CD4-positive, alpha-beta T cell (primary cell): ENCODE measurements around the gene NCKAP1. TPM values are rescaled to one million over a fixed set of nuclear protein-coding genes. Genes with fewer than 3 reads are reported as not detected.

ENCODE experiments used
- ATAC-seq: fragments of 200-7000 bp; cut with Tn5 transposase; one replicate; pipeline ENCODE4 v1.10.0; 2022; ENCODE audit warnings: mild to moderate bottlenecking; ENCODE audit not compliant: poor library complexity
- CTCF ChIA-PET: fragments of 350-600 bp; sonication (Branson Sonifier 250); formaldehyde crosslinking; loops from one replicate; lab custom pipeline; 2021; ENCODE audit warnings: antibody characterized with exemption, inconsistent platforms; lab: Charles Lee
- POLR2A ChIA-PET: fragments of 350-600 bp; sonication (Branson Sonifier 250); formaldehyde crosslinking; loops from one replicate; lab custom pipeline; 2021; ENCODE audit warnings: antibody characterized with exemption, inconsistent platforms; lab: Charles Lee
- DNase-seq, 14 experiments: peaks; one replicate each; pipeline ENCODE4 v3.0.0-alpha.2; 2013 to 2020; ENCODE audit warnings: mixed read lengths in 2 of 14
- H3K27ac ChIP-seq, 2 donors: one replicate each; pipeline versions ENCODE4 v1.5.1 to v1.7.0; 2013; ENCODE audit warnings: low read length in 2 of 2, low read depth in 1 of 2, mild to moderate bottlenecking in 1 of 2
- H3K27me3 ChIP-seq, 2 experiments: 1 replicate in 1 of 2; 2 replicates in 1 of 2; pipeline versions ENCODE4 v1.6.1 to v1.7.0; 2013; ENCODE audit warnings: low read length in 2 of 2, control low read depth in 1 of 2, mild to moderate bottlenecking in 1 of 2, moderate library complexity in 1 of 2; ENCODE audit not compliant: insufficient read depth in 2 of 2, control insufficient read depth in 1 of 2
- H3K36me3 ChIP-seq: one replicate; pipeline ENCODE4 v1.6.1; 2013; ENCODE audit warnings: low read length, control low read depth; ENCODE audit not compliant: insufficient read depth
- H3K4me1 ChIP-seq: one replicate; pipeline ENCODE4 v1.6.1; 2013; ENCODE audit warnings: low read length, control low read depth; ENCODE audit not compliant: insufficient read depth
- H3K4me3 ChIP-seq: one replicate; pipeline ENCODE4 v1.5.1; 2013; ENCODE audit warnings: mild to moderate bottlenecking, low read length, moderate library complexity
- H3K9me3 ChIP-seq, 2 experiments: 1 replicate in 1 of 2; 2 replicates in 1 of 2; pipeline versions ENCODE4 v1.6.1 to v1.7.0; 2013; ENCODE audit warnings: low read length in 2 of 2, mild to moderate bottlenecking in 2 of 2, control low read depth in 1 of 2, moderate library complexity in 1 of 2; ENCODE audit not compliant: control insufficient read depth in 1 of 2, insufficient read depth in 1 of 2
- H3K27ac Mint-ChIP-seq: one replicate; pipeline ENCODE4 v1.8.0; 2020; ENCODE audit warnings: mixed read lengths
- H3K27me3 Mint-ChIP-seq: one replicate; pipeline ENCODE4 v1.8.0; 2021; ENCODE audit warnings: mixed read lengths
- H3K36me3 Mint-ChIP-seq: one replicate; pipeline ENCODE4 v1.8.0; 2021; ENCODE audit warnings: low read depth, mixed read lengths
- H3K4me1 Mint-ChIP-seq: one replicate; pipeline ENCODE4 v1.8.0; 2021; ENCODE audit warnings: low read depth, mixed read lengths
- H3K4me3 Mint-ChIP-seq: one replicate; pipeline ENCODE4 v1.8.0; 2020; ENCODE audit warnings: mild to moderate bottlenecking, mixed read lengths
- H3K9me3 Mint-ChIP-seq: one replicate; pipeline ENCODE4 v1.8.0; 2020; ENCODE audit warnings: mixed read lengths
- CTCF ChIP-seq: fragments of 200-600 bp; IDR thresholded peaks from one replicate; pipeline ENCODE4 v1.8.0; 2022; ENCODE audit warnings: antibody characterized with exemption, mild to moderate bottlenecking
- intact Hi-C, 2 experiments: fragments of 100-400 bp; cut with DNase I in 1 of 2; cut with micrococcal nuclease in 1 of 2; formaldehyde crosslinking; loops; one replicate each; pipeline versions ENCODE4 v1.15.1 to v1.9.0; 2023 to 2025; cut with DNase I, micrococcal nuclease
- total RNA-seq, 174 experiments: library from RNA in 2 of 174; stranded (reverse) in 2 of 174; gene quantifications; one replicate each; pipeline ENCODE4 v1.2.3 and lab custom pipeline; 2021 to 2026

Gene NCKAP1
- total RNA-seq, 2 experiments from 2014 or later = 2.4 to 2.5 TPM

GRCh38 chr2:182941919-182942318 lies 96.3 kb downstream of the NCKAP1 start:
- no peak for TF ChIP-seq CTCF
- Histone ChIP-seq H3K4me1 (no peaks in the 10 kb centered on the region), H3K27ac (no peak overlapping the region), H3K36me3 (no peaks in the 10 kb centered on the region), H3K9me3 (no peaks in the 10 kb centered on the region), H3K4me3 (no peak overlapping the region), H3K27me3 (no peaks in the 10 kb centered on the region)
- POLR2A ChIA-PET = no interaction called here
- Mint-ChIP-seq H3K27ac (no peak overlapping the region), H3K27me3 (no peaks in the 10 kb centered on the region), H3K4me3 (no peak overlapping the region), H3K4me1 (no peaks in the 10 kb centered on the region), H3K9me3 (no peaks in the 10 kb centered on the region), H3K36me3 (peaks cover 7% of the 10 kb centered on the region)
- no peak for ATAC-seq
- DNase-seq = no peak
- intact Hi-C loops = no loop called here
- CTCF ChIA-PET = no interaction called here

- Histone ChIP-seq H3K4me1 (no peaks in the 10 kb centered on the region), H3K36me3 (no peaks in the 10 kb centered on the region), H3K4me3 (no peak overlapping the region), H3K27ac (no peak overlapping the region), H3K27me3 (no peaks in the 10 kb centered on the region), H3K9me3 (no peaks in the 10 kb centered on the region)
- DNase-seq = no peak
- POLR2A ChIA-PET = no interaction called here
- Mint-ChIP-seq H3K27me3 (no peaks in the 10 kb centered on the region), H3K27ac (no peak overlapping the region), H3K4me3 (no peak overlapping the region), H3K4me1 (no peaks in the 10 kb centered on the region), H3K9me3 (no peaks in the 10 kb centered on the region), H3K36me3 (peaks cover 11% of the 10 kb centered on the region)
- CTCF ChIA-PET = no interaction called here
- no peak for ATAC-seq
- no peak for TF ChIP-seq CTCF
- intact Hi-C loops = no loop called here
These were observed 97.0 kb downstream of the NCKAP1 start for GRCh38 chr2:182941121-182941722.

DNA sequence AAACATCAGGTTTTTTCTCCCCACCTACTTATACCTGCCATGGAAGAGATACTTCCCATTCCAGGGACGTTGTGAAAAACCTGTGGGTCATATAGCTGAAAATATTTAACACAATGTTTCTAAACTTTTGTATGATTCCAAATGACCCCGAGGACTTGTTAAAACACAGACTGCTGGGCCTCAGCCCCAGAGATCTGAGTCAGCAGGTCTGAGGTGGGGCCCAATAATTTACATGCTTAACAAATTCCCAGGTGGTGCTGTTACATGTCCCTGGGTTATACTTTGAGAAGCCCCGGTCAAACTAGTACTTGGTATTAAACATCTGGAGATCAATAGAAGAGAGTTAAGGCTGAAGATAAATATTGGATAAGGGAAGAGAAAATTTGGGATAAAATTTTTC lies 100.4 kb downstream of the NCKAP1 start:
- ATAC-seq (no peak), DNase-seq (no peak)
- no peak for TF ChIP-seq CTCF
- no peak overlapping the region for H3K4me3 Mint-ChIP-seq
- H3K4me1 Mint-ChIP-seq = no peaks in the 10 kb centered on the region
- no peak overlapping the region for H3K27ac Mint-ChIP-seq
- Histone ChIP-seq H3K4me3 (no peak overlapping the region), H3K36me3 (no peaks in the 10 kb centered on the region), H3K9me3 (no peaks in the 10 kb centered on the region), H3K4me1 (no peaks in the 10 kb centered on the region), H3K27me3 (no peaks in the 10 kb centered on the region), H3K27ac (no peak overlapping the region)
- H3K27me3 Mint-ChIP-seq = no peaks in the 10 kb centered on the region
- CTCF ChIA-PET = interaction anchor here (0.9 kb wide), 1 partner anchor 90 kb away, joined by 3 read pairs; no protein-coding TSS in a partner anchor
- POLR2A ChIA-PET = no interaction called here
- intact Hi-C loops = no loop called here
- no peaks in the 10 kb centered on the region for H3K9me3 Mint-ChIP-seq
- H3K36me3 Mint-ChIP-seq = peaks cover 16% of the 10 kb centered on the region
